SH-SY5Y (cell line): ENCODE results near the gene HOXA1.

Experiments used
- GATA2 ChIP-seq: IDR thresholded peaks from 2 replicates; pipeline ENCODE4 v1.6.1; 2011; ENCODE audit warnings: mild to moderate bottlenecking, low read depth, low read length
- GATA3 ChIP-seq: IDR thresholded peaks from 2 replicates; pipeline ENCODE4 v1.6.1; 2011; ENCODE audit warnings: low read depth, mild to moderate bottlenecking, low read length, moderate library complexity

- TF ChIP-seq GATA2 (no peak), GATA3 (no peak)
These were observed 1.3 kb downstream of the HOXA1 start for GRCh38 chr7:27094304-27095049.
